Ramos (cell line): ENCODE data around the gene FRMD8.
"Not testable (repeated sequence)": the region's sequence is repeated elsewhere in the genome, so short reads cannot be mapped to it uniquely, and the experiment has no call there.

Experiments used
- in situ Hi-C: fragments of 300-500 bp; cut with MboI; formaldehyde crosslinking; loops from one replicate; pipeline ENCODE4 v1.14.3; 2022; ENCODE audit warnings: low sequenced_read_pairs; ENCODE audit not compliant: unreplicated experiment

FRMD8 gene

GRCh38 chr11:65445604-65446445 is 59.4 kb downstream of the FRMD8 start:
- in situ Hi-C loops, result no loop called here

- in situ Hi-C loops, result no loop called here
These were observed 60.2 kb downstream of the FRMD8 start for GRCh38 chr11:65446446-65447277.

- in situ Hi-C loops, result no loop called here
These were observed 61.6 kb downstream of the FRMD8 start for GRCh38 chr11:65448074-65448417.

DNA sequence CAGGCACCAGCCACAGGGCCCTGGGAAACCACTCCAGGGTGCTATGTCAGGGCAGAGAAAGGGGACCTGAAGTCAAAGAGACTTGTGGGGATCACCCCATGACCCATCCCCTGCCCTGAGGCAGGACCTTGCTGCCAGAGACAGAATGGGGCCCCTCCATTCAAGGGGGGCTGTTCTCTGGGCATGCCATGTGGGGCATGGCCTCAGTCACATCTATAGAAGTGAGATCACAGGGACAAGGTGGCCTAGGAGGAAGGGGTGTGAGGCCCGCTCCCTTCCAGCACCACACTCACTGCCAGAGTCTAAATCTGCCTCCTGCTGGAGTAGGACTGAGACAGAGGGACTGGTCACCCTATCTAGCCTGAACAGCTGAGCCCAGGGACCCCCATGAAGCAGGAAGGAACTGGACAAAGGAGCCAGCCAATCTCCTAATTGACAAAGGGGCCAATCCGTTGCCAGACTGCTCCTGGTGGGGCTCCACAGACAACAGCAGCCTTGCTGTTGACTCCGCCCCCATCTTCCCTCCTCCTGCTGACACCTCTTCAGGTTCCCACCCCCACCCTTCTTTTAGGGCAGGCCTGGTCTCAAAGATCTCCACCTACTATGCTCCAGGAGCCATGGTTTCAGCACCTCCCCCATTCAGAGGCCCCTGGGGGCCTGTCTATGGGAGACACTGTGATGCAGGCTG is 62.1 kb downstream of the FRMD8 start:
- in situ Hi-C loops, result no loop called here

GRCh38 chr11:65451301-65451700 is 64.9 kb downstream of the FRMD8 start:
- in situ Hi-C loops, result not testable (repeated sequence)

DNA sequence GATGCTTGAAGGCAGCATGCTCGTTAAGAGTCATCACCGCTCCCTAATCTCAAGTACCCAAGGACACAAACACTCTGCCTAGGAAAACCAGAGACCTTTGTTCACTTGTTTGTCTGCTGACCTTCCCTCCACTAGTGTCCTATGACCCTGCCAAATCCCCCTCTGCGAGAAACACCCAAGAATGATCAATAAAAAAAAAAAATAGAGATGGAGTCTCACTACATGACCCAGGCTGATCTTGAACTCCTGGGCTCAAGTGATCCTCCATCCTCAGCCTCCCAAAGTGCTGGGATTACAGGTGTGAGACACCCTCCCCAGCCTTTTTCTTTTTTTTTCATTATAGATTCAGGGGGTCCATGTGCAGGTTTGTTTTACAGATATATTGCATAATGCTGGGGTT is 65.8 kb downstream of the FRMD8 start:
- in situ Hi-C loops, result not testable (repeated sequence)

DNA sequence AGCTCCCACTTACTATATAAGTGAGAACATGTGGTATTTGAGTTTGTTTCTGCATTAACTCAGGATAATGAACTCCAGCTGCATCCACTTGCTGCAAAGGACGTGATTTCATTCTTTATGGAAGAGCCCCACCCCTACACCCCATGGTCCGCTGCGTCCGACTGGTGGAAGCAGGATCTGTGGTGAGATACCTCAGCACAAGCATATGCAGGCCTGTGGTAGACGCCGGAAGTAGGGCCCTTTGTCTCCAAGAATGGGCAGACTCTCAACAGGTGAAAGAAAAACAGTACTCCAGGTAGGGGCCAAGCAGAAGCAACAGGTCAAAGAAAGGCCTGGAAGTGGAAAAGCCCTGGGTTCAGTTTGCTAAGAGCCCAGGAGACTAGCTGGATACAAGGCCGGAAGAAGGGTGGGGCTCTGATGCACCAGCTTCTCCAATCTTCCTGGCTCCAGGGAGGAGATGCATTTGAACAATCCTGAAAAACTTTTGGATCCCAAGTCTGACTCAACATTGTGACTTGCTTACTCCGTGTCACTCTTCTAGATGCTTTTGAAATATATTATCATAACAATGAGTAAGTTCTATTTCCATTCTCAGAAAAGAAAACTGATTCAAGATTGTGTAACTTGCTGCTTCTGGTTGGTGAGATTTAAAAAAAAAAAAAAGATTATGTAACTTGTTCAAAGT is 66.5 kb downstream of the FRMD8 start:
- in situ Hi-C loops, result no loop called here

DNA sequence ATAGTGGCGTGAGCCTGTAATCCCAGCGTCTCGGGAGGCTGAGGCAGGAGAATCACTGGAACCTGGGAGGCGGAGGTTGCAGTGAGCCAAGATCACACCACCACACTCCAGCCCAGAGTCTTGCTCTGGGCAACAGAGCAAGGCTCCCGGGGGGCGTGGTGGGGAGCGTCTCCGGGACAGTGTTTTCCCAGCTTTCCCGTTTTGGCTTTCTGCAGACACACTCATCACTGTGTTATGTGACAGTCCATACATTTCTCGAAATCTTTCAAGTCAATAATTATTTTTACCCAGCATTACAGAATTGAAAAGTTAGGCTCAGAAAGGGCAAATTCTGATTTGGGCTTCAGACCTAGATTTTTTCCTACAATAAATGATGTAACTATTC is 67.9 kb downstream of the FRMD8 start:
- in situ Hi-C loops, result no loop called here

DNA sequence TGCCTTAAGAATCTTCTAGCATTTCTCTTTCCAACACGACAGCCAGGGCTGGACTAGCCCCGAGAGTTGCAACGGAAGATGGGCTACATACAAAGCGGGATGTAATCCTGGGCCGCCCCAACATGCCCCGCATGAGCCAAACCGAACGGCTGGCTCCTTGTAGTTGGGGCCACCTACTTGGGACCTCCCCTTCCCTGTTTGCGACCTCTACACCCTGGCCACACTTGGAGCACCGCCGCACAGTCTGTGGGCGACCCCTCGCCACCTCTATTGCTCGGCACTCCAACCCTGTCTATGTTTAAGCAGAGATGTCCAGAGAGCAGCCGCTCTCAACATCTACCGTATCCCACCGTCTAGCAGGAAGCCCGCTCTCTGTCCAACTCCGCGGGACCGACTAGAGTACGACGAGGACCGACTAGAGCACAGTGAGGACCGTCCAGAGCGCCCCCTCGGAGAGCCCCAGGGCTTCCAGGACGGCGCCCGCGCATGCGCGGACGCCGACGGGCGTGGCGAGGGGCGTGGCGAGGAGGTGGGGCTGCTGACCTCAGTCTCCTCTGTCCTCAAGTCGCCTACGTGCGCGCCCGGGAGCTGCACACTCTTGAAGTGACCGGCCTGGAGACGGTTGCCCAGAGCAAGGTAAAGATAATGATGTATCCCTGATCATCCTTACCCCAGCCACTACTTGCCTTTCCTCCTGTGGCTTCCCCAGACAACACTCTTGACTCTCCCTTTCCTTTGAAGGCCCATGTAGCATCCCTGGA is 68.4 kb downstream of the FRMD8 start:
- in situ Hi-C loops, result no loop called here

GRCh38 chr11:65456418-65456817 is 70.0 kb downstream of the FRMD8 start:
- in situ Hi-C loops, result no loop called here

DNA sequence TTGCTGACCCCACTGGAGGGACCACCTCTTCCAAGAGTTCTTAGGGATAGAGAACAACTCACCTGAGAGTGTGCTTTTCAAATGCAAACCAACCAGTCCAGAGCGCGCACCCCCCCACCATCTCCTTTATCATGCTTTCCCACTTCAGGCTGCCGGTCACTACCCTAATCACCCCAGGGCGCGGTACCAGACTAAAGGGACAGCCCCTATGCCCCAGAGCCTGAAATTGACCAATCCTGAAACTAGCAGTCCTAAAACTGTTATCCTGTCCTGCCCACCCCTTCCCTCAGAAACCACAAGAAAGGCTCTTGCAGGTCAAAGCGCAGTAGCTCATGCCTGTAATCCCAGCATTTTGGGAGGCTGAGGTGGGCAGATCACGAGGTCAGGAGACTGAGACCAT is 73.1 kb downstream of the FRMD8 start:
- in situ Hi-C loops, result no loop called here
